ENCODE data around the gene BBS7. TPM values are rescaled to one million over a fixed set of nuclear protein-coding genes. Genes with fewer than 3 reads are reported as not detected.

The BBS7 gene
- total and polyA plus RNA-seq, 2 of the 13 experiments (the other 11 are each of a cell fraction or from before 2014, with no cell fraction given), result 9.0 to 15.7 TPM

DNA sequence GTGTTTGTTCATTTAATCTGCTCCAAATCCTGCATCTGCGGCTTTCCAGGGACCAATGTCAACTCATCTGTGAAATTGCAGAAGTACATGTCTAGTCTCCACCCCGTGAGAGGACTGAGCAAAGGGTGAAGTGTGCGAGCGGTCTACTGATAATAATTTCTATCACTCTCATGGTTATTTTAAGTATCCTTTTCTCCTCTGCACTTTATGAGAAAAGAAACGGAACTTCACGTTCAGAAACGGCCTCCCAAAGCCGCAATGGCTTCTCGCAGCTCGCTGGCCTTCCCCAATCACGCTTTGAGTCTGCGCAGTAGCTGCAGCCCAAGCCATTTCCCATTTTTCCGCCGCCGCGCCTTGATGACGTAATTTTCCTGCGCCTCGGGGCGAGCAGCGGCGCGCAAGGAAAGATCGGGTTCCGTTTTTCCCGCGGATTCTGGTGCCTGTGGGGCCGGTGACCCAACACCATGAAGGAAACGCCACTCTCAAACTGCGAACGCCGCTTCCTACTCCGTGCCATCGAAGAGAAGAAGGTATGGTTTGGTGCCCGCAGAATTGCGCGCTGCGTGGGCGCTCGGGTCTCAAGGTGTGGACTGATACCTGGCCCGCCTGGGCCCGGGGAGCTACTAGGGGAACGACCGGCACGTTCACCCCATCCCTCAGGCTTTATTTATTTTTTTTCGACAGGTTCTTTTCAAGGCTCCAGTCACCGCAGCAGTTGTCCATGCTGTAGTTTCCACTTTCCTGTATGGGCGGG lies 69.1 kb downstream of the BBS7 start, which contains the start of gene EXOSC9 (continued):
- TF ChIP-seq, protein P1, sequence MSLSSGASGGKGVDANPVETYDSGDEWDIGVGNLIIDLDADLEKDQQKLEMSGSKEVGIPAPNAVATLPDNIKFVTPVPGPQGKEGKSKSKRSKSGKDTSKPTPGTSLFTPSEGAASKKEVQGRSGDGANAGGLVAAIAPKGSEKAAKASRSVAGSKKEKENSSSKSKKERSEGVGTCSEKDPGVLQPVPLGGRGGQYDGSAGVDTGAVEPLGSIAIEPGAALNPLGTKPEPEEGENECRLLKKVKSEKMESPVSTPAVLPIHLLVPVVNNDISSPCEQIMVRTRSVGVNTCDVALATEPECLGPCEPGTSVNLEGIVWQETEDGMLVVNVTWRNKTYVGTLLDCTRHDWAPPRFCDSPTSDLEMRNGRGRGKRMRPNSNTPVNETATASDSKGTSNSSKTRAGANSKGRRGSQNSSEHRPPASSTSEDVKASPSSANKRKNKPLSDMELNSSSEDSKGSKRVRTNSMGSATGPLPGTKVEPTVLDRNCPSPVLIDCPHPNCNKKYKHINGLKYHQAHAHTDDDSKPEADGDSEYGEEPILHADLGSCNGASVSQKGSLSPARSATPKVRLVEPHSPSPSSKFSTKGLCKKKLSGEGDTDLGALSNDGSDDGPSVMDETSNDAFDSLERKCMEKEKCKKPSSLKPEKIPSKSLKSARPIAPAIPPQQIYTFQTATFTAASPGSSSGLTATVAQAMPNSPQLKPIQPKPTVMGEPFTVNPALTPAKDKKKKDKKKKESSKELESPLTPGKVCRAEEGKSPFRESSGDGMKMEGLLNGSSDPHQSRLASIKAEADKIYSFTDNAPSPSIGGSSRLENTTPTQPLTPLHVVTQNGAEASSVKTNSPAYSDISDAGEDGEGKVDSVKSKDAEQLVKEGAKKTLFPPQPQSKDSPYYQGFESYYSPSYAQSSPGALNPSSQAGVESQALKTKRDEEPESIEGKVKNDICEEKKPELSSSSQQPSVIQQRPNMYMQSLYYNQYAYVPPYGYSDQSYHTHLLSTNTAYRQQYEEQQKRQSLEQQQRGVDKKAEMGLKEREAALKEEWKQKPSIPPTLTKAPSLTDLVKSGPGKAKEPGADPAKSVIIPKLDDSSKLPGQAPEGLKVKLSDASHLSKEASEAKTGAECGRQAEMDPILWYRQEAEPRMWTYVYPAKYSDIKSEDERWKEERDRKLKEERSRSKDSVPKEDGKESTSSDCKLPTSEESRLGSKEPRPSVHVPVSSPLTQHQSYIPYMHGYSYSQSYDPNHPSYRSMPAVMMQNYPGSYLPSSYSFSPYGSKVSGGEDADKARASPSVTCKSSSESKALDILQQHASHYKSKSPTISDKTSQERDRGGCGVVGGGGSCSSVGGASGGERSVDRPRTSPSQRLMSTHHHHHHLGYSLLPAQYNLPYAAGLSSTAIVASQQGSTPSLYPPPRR (CRISPR knock-in tag; IDR thresholded peaks at IDR 0.05; ENCODE audit: borderline replicate concordance), result peak; percentile 29; the same call in 1 of the 2 replicates
- TF ChIP-seq, protein P2, sequence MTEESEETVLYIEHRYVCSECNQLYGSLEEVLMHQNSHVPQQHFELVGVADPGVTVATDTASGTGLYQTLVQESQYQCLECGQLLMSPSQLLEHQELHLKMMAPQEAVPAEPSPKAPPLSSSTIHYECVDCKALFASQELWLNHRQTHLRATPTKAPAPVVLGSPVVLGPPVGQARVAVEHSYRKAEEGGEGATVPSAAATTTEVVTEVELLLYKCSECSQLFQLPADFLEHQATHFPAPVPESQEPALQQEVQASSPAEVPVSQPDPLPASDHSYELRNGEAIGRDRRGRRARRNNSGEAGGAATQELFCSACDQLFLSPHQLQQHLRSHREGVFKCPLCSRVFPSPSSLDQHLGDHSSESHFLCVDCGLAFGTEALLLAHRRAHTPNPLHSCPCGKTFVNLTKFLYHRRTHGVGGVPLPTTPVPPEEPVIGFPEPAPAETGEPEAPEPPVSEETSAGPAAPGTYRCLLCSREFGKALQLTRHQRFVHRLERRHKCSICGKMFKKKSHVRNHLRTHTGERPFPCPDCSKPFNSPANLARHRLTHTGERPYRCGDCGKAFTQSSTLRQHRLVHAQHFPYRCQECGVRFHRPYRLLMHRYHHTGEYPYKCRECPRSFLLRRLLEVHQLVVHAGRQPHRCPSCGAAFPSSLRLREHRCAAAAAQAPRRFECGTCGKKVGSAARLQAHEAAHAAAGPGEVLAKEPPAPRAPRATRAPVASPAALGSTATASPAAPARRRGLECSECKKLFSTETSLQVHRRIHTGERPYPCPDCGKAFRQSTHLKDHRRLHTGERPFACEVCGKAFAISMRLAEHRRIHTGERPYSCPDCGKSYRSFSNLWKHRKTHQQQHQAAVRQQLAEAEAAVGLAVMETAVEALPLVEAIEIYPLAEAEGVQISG (CRISPR knock-in tag; IDR thresholded peaks at IDR 0.05), result peak; percentile 88
- TF ChIP-seq KLF9 (CRISPR knock-in tag; IDR thresholded peaks at IDR 0.05; ENCODE audit: low read depth) (0 out of 2 replicates have a peak, but pooled peaks have one; percentile 27), NCOA2 (CRISPR knock-in tag; IDR thresholded peaks at IDR 0.05) (peak; percentile 50), ZNF367 (CRISPR knock-in tag; IDR thresholded peaks at IDR 0.05; ENCODE audit: borderline replicate concordance) (no peak), TEAD3 (CRISPR knock-in tag; optimal IDR thresholded peaks at IDR 0.05; ENCODE audit: borderline replicate concordance) (peak; percentile 73)
- TF ChIP-seq, protein P3, sequence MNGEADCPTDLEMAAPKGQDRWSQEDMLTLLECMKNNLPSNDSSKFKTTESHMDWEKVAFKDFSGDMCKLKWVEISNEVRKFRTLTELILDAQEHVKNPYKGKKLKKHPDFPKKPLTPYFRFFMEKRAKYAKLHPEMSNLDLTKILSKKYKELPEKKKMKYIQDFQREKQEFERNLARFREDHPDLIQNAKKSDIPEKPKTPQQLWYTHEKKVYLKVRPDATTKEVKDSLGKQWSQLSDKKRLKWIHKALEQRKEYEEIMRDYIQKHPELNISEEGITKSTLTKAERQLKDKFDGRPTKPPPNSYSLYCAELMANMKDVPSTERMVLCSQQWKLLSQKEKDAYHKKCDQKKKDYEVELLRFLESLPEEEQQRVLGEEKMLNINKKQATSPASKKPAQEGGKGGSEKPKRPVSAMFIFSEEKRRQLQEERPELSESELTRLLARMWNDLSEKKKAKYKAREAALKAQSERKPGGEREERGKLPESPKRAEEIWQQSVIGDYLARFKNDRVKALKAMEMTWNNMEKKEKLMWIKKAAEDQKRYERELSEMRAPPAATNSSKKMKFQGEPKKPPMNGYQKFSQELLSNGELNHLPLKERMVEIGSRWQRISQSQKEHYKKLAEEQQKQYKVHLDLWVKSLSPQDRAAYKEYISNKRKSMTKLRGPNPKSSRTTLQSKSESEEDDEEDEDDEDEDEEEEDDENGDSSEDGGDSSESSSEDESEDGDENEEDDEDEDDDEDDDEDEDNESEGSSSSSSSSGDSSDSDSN (CRISPR knock-in tag; IDR thresholded peaks at IDR 0.05), result peak; percentile 42; the same call in 1 of the 2 replicates
- TF ChIP-seq, protein P4, sequence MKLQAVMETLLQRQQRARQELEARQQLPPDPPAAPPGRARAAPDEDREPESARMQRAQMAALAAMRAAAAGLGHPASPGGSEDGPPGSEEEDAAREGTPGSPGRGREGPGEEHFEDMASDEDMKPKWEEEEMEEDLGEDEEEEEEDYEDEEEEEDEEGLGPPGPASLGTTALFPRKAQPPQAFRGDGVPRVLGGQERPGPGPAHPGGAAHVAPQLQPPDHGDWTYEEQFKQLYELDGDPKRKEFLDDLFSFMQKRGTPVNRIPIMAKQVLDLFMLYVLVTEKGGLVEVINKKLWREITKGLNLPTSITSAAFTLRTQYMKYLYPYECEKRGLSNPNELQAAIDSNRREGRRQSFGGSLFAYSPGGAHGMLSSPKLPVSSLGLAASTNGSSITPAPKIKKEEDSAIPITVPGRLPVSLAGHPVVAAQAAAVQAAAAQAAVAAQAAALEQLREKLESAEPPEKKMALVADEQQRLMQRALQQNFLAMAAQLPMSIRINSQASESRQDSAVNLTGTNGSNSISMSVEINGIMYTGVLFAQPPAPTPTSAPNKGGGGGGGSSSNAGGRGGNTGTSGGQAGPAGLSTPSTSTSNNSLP (IDR thresholded peaks at IDR 0.05; ENCODE audit: low read depth, low read length), result no peak
- TF ChIP-seq, protein P5, sequence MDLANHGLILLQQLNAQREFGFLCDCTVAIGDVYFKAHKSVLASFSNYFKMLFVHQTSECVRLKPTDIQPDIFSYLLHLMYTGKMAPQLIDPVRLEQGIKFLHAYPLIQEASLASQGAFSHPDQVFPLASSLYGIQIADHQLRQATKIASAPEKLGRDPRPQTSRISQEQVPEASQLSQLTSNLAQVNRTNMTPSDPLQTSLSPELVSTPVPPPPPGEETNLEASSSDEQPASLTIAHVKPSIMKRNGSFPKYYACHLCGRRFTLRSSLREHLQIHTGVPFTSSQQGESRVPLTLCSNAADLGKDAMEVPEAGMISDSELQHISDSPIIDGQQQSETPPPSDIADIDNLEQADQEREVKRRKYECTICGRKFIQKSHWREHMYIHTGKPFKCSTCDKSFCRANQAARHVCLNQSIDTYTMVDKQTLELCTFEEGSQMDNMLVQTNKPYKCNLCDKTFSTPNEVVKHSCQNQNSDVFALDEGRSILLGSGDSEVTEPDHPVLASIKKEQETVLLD (CRISPR knock-in tag; IDR thresholded peaks at IDR 0.05; ENCODE audit: low read depth), result peak; percentile 72

Data from HepG2 (cell line).